ENCODE data around the gene CYP4F2. TPM values are rescaled to one million over a fixed set of nuclear protein-coding genes. Genes with fewer than 3 reads are reported as not detected.

The CYP4F2 gene
- polyA plus RNA-seq, 1 of the 3 experiments (the other 2 are of a cell fraction): not detected

DNA sequence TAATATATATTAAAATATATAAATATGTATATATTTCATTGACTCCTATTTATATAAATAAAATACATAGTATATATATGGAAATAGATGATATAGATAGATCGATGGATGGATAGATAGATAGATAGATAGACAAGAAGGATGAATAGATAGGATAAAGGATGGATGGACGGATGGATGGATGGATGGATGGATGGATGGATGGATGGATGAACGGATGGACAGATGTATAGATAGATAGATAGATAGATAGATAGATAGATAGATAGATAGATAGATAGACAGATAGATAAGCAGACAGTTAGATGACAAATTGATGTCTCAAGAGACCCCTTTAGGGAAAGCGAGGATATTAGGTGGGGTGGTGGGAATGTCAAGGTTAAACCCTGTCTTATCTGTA is 21.4 kb upstream of the CYP4F2 start:
- no peaks in the 10 kb centered on the region for H3K79me2 ChIP-seq (ENCODE audit: insufficient read depth)
- POLR2A ChIA-PET: no interaction called here

DNA sequence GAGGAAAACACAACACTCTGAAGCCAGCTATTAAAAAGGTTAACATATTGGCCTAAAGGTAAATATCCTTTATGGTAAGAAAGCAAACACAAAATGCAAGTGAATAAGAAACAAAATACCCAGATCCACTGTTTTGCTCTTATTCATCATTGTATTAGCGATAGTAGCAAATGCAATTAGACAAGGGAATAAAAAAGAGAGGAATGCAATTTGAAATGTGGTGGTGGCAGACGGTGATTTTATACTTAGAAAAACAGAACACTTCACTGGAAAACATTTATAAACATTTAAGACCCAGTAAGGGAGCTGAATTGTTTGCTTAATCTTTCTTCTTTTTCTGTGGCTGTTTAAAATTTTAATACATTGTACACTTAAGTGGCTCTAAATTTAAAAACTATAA is 17.2 kb upstream of the CYP4F2 start:
- H2AFZ ChIP-seq (ENCODE audit: low read depth): no peak overlapping the region
- H3K79me2 ChIP-seq (ENCODE audit: insufficient read depth): no peaks in the 10 kb centered on the region
- no peak for DNase-seq
- no peaks in the 10 kb centered on the region for H3F3A ChIP-seq (replicated peaks; ENCODE audit: insufficient read depth)
- H3K9ac ChIP-seq: no peak overlapping the region
- no peaks in the 10 kb centered on the region; the same call in 1 of the 2 replicates for H3K9me3 ChIP-seq
- no peaks in the 10 kb centered on the region for H3K36me3 ChIP-seq (replicated peaks in 1 of 2; ENCODE audit: control insufficient read depth in 1 of 2, insufficient read depth in 2 of 2, low read length in 1 of 2)
- WGBS (ENCODE audit: low lambda C conversion rate): 48% methylated on average over 2 of the region's 2 CpGs
- H4K20me1 ChIP-seq (ENCODE audit: insufficient read depth): no peaks in the 10 kb centered on the region
- peaks cover 13% of the 10 kb centered on the region for H3K27me3 ChIP-seq (ENCODE audit: insufficient read depth)
- H3K4me2 ChIP-seq: no peak overlapping the region
- no peaks in the 10 kb centered on the region for H3K9me2 ChIP-seq
- H3K4me3 ChIP-seq (ENCODE audit: low read depth in 2 of 2, low read length in 1 of 2): no peak overlapping the region
- H3K27ac ChIP-seq (ENCODE audit: low read depth in 2 of 2, low read length in 1 of 2): no peak overlapping the region
- CTCF ChIA-PET: no interaction called here
- POLR2A ChIA-PET: no interaction called here
- no peaks in the 10 kb centered on the region for H3K4me1 ChIP-seq (ENCODE audit: control insufficient read depth in 1 of 2, insufficient read depth in 2 of 2, low read depth in 1 of 2, low read length in 1 of 2)
- TF ChIP-seq FOXJ3 (CRISPR knock-in tag; IDR thresholded peaks at IDR 0.05): no peak
- no peak for TF ChIP-seq SMC3 (IDR thresholded peaks at IDR 0.05; ENCODE audit: low read depth, low read length)
- TF ChIP-seq EZH2phosphoT487 (IDR thresholded peaks at IDR 0.05; ENCODE audit: borderline replicate concordance, low read depth): no peak
- no peak for TF ChIP-seq NFIC (IDR thresholded peaks at IDR 0.05; ENCODE audit: borderline replicate concordance)
- no peak for TF ChIP-seq FOXM1 (IDR thresholded peaks at IDR 0.05; ENCODE audit: low read depth)
- TF ChIP-seq GATA2 (CRISPR knock-in tag; IDR thresholded peaks at IDR 0.05): no peak
- TF ChIP-seq RAD21 (IDR thresholded peaks at IDR 0.05; ENCODE audit: low read length): no peak
- TF ChIP-seq, protein P1, sequence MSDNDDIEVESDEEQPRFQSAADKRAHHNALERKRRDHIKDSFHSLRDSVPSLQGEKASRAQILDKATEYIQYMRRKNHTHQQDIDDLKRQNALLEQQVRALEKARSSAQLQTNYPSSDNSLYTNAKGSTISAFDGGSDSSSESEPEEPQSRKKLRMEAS (IDR thresholded peaks at IDR 0.05; ENCODE audit: low read depth): no peak
- no peak for TF ChIP-seq ELF1 (IDR thresholded peaks at IDR 0.05)
- TF ChIP-seq RXRA (IDR thresholded peaks at IDR 0.05; ENCODE audit: borderline replicate concordance, low read depth): no peak
- TF ChIP-seq, protein P2, sequence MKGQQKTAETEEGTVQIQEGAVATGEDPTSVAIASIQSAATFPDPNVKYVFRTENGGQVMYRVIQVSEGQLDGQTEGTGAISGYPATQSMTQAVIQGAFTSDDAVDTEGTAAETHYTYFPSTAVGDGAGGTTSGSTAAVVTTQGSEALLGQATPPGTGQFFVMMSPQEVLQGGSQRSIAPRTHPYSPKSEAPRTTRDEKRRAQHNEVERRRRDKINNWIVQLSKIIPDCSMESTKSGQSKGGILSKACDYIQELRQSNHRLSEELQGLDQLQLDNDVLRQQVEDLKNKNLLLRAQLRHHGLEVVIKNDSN (IDR thresholded peaks at IDR 0.05; ENCODE audit: borderline replicate concordance, low read depth): no peak
- TF ChIP-seq POLR2AphosphoS5 (IDR thresholded peaks at IDR 0.05; ENCODE audit: low read depth, low read length): no peak

More for the DNA sequence above, 21.4 kb upstream of the CYP4F2 start:
- CTCF ChIA-PET: no interaction called here
- Histone ChIP-seq H3K4me2 (no peak overlapping the region), H3K4me3 (ENCODE audit: low read depth in 2 of 2, low read length in 1 of 2) (no peak overlapping the region), H3K9me3 (no peaks in the 10 kb centered on the region; the same call in 1 of the 2 replicates), H3F3A (replicated peaks; ENCODE audit: insufficient read depth) (no peaks in the 10 kb centered on the region), H3K27ac (ENCODE audit: low read depth in 2 of 2, low read length in 1 of 2) (no peak overlapping the region), H3K4me1 (ENCODE audit: control insufficient read depth in 1 of 2, insufficient read depth in 2 of 2, low read depth in 1 of 2, low read length in 1 of 2) (no peaks in the 10 kb centered on the region), H3K36me3 (replicated peaks in 1 of 2; ENCODE audit: control insufficient read depth in 1 of 2, insufficient read depth in 2 of 2, low read length in 1 of 2) (no peaks in the 10 kb centered on the region), H3K9me2 (no peaks in the 10 kb centered on the region), H3K9ac (no peak overlapping the region), H4K20me1 (ENCODE audit: insufficient read depth) (no peaks in the 10 kb centered on the region), H3K27me3 (ENCODE audit: insufficient read depth) (no peaks in the 10 kb centered on the region), H2AFZ (ENCODE audit: low read depth) (no peak overlapping the region)
- no peak for TF ChIP-seq MXI1 (IDR thresholded peaks at IDR 0.05; ENCODE audit: low read depth, low read length)
- DNase-seq: no peak
- WGBS (ENCODE audit: low lambda C conversion rate): 16% methylated on average over 4 of the region's 4 CpGs

DNA sequence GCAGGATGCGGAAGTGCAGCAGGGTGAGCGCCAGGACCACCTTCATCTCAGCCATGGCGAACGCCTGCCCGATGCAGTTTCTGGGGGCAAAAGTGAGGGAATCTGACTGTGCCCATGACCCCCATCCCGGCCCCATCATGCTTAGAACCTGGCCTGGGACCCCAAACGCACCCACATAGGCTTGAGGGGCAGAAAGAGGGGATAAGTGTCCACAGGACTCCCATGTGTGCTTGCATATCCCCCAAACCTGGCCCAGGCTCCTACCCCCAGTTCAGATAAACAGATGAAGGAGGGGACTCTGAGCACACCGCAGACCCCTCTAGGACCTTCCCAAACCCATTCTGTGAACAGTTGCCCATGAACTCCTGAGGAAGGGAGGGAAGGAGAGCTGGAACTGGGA is 16.0 kb upstream of the CYP4F2 start:
- ChIA-PET POLR2A (no interaction called here), CTCF (no interaction called here)
- H3K4me2 ChIP-seq: no peak overlapping the region
- H3K27me3 ChIP-seq (ENCODE audit: insufficient read depth): peaks cover 13% of the 10 kb centered on the region
- H3F3A ChIP-seq (replicated peaks; ENCODE audit: insufficient read depth): no peaks in the 10 kb centered on the region
- H3K9me3 ChIP-seq: no peaks in the 10 kb centered on the region; the same call in 1 of the 2 replicates
- no peak overlapping the region for H3K27ac ChIP-seq (ENCODE audit: low read depth in 2 of 2, low read length in 1 of 2)
- 26% methylated on average over 7 of the region's 8 CpGs for WGBS (ENCODE audit: low lambda C conversion rate)
- H2AFZ ChIP-seq (ENCODE audit: low read depth): no peak overlapping the region
- H3K4me3 ChIP-seq (ENCODE audit: low read depth in 2 of 2, low read length in 1 of 2): no peak overlapping the region
- no peaks in the 10 kb centered on the region for H3K9me2 ChIP-seq
- DNase-seq: no peak
- H3K9ac ChIP-seq: no peak overlapping the region
- H3K79me2 ChIP-seq (ENCODE audit: insufficient read depth): no peaks in the 10 kb centered on the region
- TF ChIP-seq, protein P3, sequence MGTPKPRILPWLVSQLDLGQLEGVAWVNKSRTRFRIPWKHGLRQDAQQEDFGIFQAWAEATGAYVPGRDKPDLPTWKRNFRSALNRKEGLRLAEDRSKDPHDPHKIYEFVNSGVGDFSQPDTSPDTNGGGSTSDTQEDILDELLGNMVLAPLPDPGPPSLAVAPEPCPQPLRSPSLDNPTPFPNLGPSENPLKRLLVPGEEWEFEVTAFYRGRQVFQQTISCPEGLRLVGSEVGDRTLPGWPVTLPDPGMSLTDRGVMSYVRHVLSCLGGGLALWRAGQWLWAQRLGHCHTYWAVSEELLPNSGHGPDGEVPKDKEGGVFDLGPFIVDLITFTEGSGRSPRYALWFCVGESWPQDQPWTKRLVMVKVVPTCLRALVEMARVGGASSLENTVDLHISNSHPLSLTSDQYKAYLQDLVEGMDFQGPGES (IDR thresholded peaks at IDR 0.05; ENCODE audit: low read depth, low read length): no peak
- TF ChIP-seq TAF1 (IDR thresholded peaks at IDR 0.05; ENCODE audit: borderline replicate concordance, low read depth, low read length) (no peak), TEAD4 (IDR thresholded peaks at IDR 0.05; ENCODE audit: borderline replicate concordance, insufficient read depth) (no peak), RAD21 (IDR thresholded peaks at IDR 0.05; ENCODE audit: low read length) (no peak), RXRA (IDR thresholded peaks at IDR 0.05; ENCODE audit: borderline replicate concordance, low read depth) (no peak), MEF2A (IDR thresholded peaks at IDR 0.05; ENCODE audit: borderline replicate concordance, low read depth) (no peak), EP300 (IDR thresholded peaks at IDR 0.05; ENCODE audit: borderline replicate concordance in 1 of 2, low read depth in 1 of 2, low read length in 1 of 2) (no peak)
- TF ChIP-seq, protein P4, sequence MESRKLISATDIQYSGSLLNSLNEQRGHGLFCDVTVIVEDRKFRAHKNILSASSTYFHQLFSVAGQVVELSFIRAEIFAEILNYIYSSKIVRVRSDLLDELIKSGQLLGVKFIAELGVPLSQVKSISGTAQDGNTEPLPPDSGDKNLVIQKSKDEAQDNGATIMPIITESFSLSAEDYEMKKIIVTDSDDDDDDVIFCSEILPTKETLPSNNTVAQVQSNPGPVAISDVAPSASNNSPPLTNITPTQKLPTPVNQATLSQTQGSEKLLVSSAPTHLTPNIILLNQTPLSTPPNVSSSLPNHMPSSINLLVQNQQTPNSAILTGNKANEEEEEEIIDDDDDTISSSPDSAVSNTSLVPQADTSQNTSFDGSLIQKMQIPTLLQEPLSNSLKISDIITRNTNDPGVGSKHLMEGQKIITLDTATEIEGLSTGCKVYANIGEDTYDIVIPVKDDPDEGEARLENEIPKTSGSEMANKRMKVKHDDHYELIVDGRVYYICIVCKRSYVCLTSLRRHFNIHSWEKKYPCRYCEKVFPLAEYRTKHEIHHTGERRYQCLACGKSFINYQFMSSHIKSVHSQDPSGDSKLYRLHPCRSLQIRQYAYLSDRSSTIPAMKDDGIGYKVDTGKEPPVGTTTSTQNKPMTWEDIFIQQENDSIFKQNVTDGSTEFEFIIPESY (IDR thresholded peaks at IDR 0.05; ENCODE audit: borderline replicate concordance, low read depth): no peak
- H3K4me1 ChIP-seq (ENCODE audit: control insufficient read depth in 1 of 2, insufficient read depth in 2 of 2, low read depth in 1 of 2, low read length in 1 of 2): no peaks in the 10 kb centered on the region
- no peaks in the 10 kb centered on the region for H4K20me1 ChIP-seq (ENCODE audit: insufficient read depth)
- H3K36me3 ChIP-seq (replicated peaks in 1 of 2; ENCODE audit: control insufficient read depth in 1 of 2, insufficient read depth in 2 of 2, low read length in 1 of 2): no peaks in the 10 kb centered on the region

Data from SK-N-SH (cell line).